GM18502 (cell line): ENCODE data around the gene P4HA1.

Experiments used
- ATAC-seq: cut with Tn5 transposase; IDR thresholded peaks from one replicate; pipeline ENCODE4 v1.9.1; 2021; ENCODE audit warnings: mild to moderate bottlenecking; ENCODE audit not compliant: unreplicated experiment, poor library complexity

The P4HA1 gene

GRCh38 chr10:73095481-73096021 lies 1.1 kb downstream of the P4HA1 start:
- no peak for ATAC-seq

DNA sequence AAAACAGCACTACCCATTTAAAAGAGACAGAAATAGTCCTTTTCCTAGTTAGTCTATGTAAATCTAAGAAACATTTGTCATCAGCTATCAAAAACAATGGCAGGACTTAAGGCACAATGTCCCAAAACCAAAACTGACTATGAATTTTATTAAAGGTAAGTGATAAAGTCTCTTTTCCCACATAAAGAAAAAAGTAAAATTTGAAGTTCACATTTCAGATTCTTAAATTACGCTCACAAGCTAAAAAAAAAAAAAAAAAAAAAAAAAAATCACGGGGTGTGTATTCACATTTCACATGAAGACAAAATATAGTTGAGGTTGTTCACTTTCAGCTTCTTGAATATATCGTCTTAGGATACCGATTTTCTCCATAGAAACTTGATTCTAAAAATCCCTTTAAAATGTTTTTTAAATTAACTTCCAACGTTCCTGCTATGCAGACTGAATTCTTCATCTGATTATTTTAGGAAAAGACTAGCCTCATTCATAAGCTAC lies 1.6 kb downstream of the P4HA1 start:
- no peak for ATAC-seq

- no peak for ATAC-seq
Measured at GRCh38 chr10:73093922-73094850, 2.5 kb downstream of the P4HA1 start.

- no peak for ATAC-seq
Measured at GRCh38 chr10:73092830-73093229, 3.8 kb downstream of the P4HA1 start.

- no peak for ATAC-seq
Measured at GRCh38 chr10:73088304-73088703, 8.4 kb downstream of the P4HA1 start.

- ATAC-seq, result no peak
Measured at GRCh38 chr10:73086816-73087215, 9.8 kb downstream of the P4HA1 start.

DNA sequence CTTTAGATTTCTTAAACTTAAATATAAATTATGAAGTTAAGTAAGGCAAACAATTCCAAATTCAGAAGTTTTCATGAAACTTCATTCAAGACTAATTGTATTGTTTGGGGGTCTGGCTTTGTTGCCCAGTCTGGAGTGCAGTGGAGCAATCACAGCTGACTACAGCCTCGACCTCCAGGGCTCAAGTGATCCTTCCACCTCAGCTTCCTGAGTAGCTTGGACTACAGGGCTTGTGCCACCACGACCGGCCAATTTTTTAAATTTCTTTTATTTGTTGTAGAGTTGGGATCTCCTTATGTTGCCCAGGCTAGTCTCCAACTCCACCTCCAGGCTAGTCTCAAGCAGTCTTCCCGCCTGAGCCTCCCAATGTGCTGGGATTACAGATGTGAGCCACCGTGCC lies 12.5 kb downstream of the P4HA1 start:
- ATAC-seq, result no peak

DNA sequence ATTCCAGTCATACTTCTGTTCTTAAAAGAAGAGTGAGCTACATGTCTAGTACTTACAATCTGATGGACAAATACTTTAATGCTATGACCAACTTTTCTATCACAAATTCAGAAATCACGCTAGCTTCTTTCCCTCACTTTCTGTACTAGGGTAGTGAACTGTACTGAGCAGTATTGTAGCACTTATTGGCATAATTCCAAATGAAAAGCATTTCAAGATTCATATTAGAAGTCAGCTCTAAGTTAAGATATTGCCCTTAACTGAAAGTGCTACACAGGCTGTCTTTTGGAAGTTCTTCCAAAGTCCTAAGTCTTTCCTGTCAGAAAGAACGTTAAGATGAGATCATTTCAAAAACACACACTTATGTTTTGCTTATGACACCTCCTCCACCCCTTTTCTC lies 13.4 kb downstream of the P4HA1 start:
- ATAC-seq, result no peak

- no peak for ATAC-seq
Measured at GRCh38 chr10:73079779-73080541, 16.7 kb downstream of the P4HA1 start.

- no peak for ATAC-seq
Measured at GRCh38 chr10:73076360-73077183, 20.1 kb downstream of the P4HA1 start.

DNA sequence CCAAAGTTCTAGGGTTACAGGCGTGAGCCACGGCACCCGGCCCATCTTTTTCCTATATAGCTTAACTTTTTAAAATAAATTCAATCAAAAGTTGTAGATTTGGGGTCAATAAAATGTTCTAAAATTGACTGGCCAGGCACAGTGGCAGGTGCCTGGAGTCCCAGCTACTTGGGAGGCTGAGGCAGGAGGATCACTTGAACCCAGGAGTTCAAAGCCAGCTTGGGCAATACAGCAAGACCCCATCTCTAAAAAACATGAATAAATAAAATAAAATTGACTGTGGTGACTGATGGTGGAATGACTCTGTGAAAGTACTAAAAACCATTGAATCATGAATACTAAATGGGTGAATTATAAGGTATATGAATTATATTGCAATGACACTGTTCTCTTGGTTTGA lies 20.8 kb downstream of the P4HA1 start:
- ATAC-seq, result no peak

DNA sequence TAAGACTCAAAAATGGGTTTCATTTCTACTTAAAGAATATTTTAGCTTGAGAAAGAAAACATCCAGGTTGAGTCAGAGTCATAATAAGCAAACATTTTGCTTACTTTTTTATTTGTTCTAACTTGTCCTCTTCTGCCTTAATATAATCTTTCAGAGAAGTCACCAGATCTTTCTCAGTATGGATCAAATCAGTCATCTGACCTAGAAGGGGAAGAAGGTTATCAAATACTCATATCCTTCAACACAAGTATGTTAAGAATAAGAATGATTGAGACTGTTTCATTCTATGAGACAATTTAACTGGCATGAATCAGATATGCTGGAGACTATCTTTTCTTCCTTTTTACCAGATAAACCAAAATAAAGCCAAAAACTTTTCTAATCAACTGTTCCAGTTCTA lies 23.0 kb downstream of the P4HA1 start:
- no peak for ATAC-seq

DNA sequence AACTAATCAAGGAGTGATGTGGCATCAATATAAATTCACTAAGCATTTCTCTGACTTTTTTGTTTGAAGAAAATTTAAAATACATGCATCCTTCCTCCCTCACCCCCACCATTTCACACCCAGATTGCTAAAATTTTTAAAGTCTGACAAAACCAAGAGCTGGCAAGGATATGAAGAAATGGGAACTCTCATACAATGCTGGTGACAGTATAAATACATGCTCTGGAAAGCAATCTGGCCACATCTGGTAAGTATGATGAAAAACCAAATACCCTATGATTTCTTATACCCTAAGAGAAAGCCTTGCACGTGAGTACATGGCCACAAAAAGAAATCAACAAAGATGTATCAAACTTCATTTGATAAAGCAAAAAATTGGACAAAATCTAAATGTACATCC lies 31.2 kb downstream of the P4HA1 start:
- no peak for ATAC-seq

DNA sequence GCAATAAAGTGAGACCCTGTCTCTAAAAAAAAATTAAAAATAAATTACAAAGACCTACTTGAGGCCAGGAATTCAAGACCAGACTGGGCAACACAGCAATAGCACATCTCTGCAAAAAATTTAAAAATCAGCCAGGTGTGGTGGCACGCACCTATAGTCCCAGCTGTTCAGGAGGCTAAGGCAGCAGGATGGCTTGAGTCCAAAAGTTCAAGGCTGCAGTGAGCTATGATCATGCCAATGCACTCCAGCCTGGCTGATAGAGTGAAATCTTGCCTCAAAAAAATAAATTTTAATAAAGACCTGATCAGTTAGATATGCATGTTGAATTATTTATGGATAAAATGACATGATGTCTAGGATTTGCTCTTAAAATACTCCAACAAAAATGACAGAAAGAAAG lies 34.9 kb downstream of the P4HA1 start:
- ATAC-seq, result no peak

- no peak for ATAC-seq
Measured at GRCh38 chr10:73060738-73061635, 35.7 kb downstream of the P4HA1 start.

DNA sequence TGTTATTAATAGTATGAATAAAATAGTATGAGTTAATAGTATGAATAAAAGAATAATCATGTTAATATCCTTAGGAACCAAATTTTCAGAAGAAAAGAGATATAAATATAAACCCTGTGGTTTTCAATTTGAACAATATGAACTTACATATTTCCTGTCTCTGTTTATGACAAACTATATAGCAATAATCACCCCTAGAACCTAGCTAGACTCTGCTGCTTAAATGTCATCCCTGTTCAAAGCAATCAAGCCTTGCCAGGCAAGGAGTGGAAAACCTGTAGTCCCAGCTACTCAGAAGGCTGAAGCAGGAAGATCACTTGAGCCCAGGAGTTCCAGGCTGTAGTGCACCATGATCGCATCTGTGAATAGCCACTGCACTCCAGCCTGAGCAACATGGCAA lies 36.5 kb downstream of the P4HA1 start:
- no peak for ATAC-seq

GRCh38 chr10:73058057-73058591 lies 38.5 kb downstream of the P4HA1 start:
- ATAC-seq, result no peak

- ATAC-seq, result peak; percentile 58
Measured at GRCh38 chr10:73054286-73054685, 42.4 kb downstream of the P4HA1 start.

DNA sequence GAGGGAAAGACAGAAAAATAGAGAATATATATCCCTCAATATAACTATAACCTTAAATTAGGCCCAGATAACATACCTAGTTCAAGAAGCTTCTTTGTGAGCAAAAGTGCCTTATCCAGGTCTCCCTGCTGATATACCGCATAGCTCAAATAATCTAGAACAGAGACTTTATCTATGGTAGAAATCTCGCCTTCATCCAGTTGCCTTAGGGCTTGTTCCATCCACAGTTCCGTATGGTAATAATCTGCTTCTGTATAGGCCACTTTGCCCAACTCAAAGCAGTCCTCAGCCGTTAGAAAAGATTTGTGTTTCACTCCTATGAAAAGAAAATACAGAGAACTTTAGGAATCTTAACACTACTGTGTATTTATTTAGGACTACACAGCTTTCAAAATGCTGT lies 43.4 kb downstream of the P4HA1 start:
- ATAC-seq, result no peak
